GM12891 (cell line): ENCODE data around the gene HMX3.
A peak's percentile ranks its signal among the peaks of the same experiment; 100 is the strongest.

Experiments used
- PAX5 ChIP-seq: IDR thresholded peaks from 2 replicates; pipeline ENCODE4 v1.6.1; 2011; ENCODE audit warnings: low read length, moderate library complexity, mild to moderate bottlenecking; ENCODE audit not compliant: insufficient read depth, severe bottlenecking
- POLR2A ChIP-seq: IDR thresholded peaks from 2 replicates; pipeline ENCODE4 v1.6.1; 2011; ENCODE audit warnings: low read depth, low read length, control low read depth
- POLR2AphosphoS5 ChIP-seq: IDR thresholded peaks from 2 replicates; pipeline ENCODE4 v1.6.1; 2011; ENCODE audit warnings: low read depth, low read length, control low read depth
- POU2F2 ChIP-seq: IDR thresholded peaks from 2 replicates; pipeline ENCODE4 v1.6.1; 2011; ENCODE audit warnings: low read depth, mild to moderate bottlenecking, control low read depth, low read length, moderate library complexity
- SPI1 ChIP-seq: IDR thresholded peaks from 2 replicates; pipeline ENCODE4 v1.6.1; 2011; ENCODE audit warnings: low read depth, low read length, control low read depth
- TAF1 ChIP-seq: IDR thresholded peaks from 2 replicates; pipeline ENCODE4 v1.6.1; 2011; ENCODE audit warnings: low read depth, low read length, control low read depth

DNA sequence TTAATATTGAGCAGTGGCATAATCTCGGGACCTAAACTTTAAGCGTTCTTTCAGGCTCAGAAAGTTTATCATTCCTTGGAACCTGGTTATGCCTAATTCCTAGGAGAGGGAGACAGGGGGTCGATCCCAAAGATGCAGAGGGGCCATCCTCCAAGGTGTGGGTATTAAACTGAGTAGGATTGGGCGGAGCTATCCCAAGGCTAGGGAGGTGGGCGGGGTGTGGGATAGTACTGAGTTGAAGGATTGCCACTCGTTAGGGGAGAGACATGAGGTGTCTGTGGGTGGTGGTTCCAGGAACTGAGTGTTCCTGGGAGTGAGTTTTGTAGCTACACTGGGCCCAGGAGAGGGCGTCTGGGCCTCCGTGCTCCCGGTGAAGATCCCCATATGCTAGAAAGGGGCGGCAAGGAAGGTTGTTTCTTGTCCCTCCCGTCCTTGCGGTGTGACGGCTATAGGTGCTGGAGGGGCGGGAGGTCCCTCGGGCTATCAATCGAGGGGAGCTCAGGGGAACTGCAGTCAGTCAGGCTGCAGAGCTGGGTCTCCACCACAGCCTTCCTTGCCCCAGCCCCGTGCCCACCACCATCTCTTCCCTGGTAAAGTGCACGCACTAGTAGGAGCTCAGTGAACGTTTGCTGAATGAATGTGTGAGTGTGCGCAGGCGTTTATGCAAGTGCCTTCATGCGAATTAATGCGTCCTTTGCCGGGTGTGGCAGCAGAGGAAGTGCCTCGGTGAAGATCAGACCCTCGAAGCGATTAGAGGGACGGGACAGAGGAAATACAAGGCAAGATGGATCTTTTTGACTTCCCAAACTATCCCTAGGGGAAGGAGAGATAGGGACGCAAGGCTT is 9.1 kb downstream of the HMX3 start:
- no peak for TF ChIP-seq POLR2AphosphoS5
- no peak for TF ChIP-seq TAF1
- TF ChIP-seq POLR2A: no peak
- TF ChIP-seq PAX5: no peak
- peak; percentile 40; the same call in 1 of the 2 replicates for TF ChIP-seq SPI1
- no peak for TF ChIP-seq POU2F2
